HEK293 (cell line): ENCODE results near the gene ARHGAP42.

ENCODE experiments used
- BCL11B ChIP-seq: fragments of 450-650 bp; formaldehyde crosslinking; IDR thresholded peaks from 2 replicates; pipeline ENCODE4 v1.5.1; 2016; ENCODE audit warnings: low read depth, missing biosample characterization, missing genetic modification characterization
- GLI4 ChIP-seq: fragments of 450-650 bp; formaldehyde crosslinking; IDR thresholded peaks from 2 replicates; pipeline ENCODE4 v1.5.1; 2016; ENCODE audit warnings: missing biosample characterization, missing genetic modification characterization
- IKZF3 ChIP-seq: fragments of 450-650 bp; IDR thresholded peaks from 2 replicates; pipeline ENCODE4 v1.5.0; 2018; ENCODE audit warnings: missing biosample characterization, mild to moderate bottlenecking, missing genetic modification characterization, moderate library complexity
- ZBTB1 ChIP-seq: fragments of 450-650 bp; formaldehyde crosslinking; IDR thresholded peaks from 2 replicates; pipeline ENCODE4 v1.5.1; 2016; ENCODE audit warnings: missing biosample characterization, missing genetic modification characterization
- ZBTB17 ChIP-seq: fragments of 450-650 bp; formaldehyde crosslinking; IDR thresholded peaks from 2 replicates; pipeline ENCODE4 v1.5.1; 2016; ENCODE audit warnings: missing biosample characterization, missing genetic modification characterization
- ZBTB8A ChIP-seq: fragments of 450-650 bp; formaldehyde crosslinking; IDR thresholded peaks from 2 replicates; pipeline ENCODE4 v1.5.1; 2016; ENCODE audit warnings: missing biosample characterization, missing genetic modification characterization
- ZNF112 ChIP-seq: fragments of 450-650 bp; formaldehyde crosslinking; IDR thresholded peaks from 2 replicates; pipeline ENCODE4 v1.5.0; 2017; ENCODE audit warnings: missing biosample characterization, missing genetic modification characterization
- ZNF138 ChIP-seq: fragments of 450-650 bp; formaldehyde crosslinking; IDR thresholded peaks from 2 replicates; pipeline ENCODE4 v1.5.1; 2016; ENCODE audit warnings: missing biosample characterization, missing genetic modification characterization, borderline replicate concordance
- ZNF175 ChIP-seq: fragments of 450-650 bp; formaldehyde crosslinking; IDR thresholded peaks from 2 replicates; pipeline ENCODE4 v1.5.1; 2016; ENCODE audit warnings: missing biosample characterization, missing genetic modification characterization
- ZNF292 ChIP-seq: fragments of 450-650 bp; formaldehyde crosslinking; IDR thresholded peaks from 2 replicates; pipeline ENCODE4 v1.5.1; 2016; ENCODE audit warnings: low read depth, missing biosample characterization, missing genetic modification characterization, borderline replicate concordance
- ZNF324 ChIP-seq: fragments of 450-650 bp; formaldehyde crosslinking; IDR thresholded peaks from 2 replicates; pipeline ENCODE4 v1.5.1; 2016; ENCODE audit warnings: missing biosample characterization, missing genetic modification characterization
- ZNF354C ChIP-seq: fragments of 450-650 bp; formaldehyde crosslinking; IDR thresholded peaks from 2 replicates; pipeline ENCODE4 v1.5.1; 2016; ENCODE audit warnings: missing biosample characterization, missing genetic modification characterization, low read depth, borderline replicate concordance
- ZNF394 ChIP-seq: fragments of 450-650 bp; formaldehyde crosslinking; IDR thresholded peaks from 2 replicates; pipeline ENCODE4 v1.5.1; 2016; ENCODE audit warnings: missing biosample characterization, missing genetic modification characterization, mild to moderate bottlenecking, moderate library complexity, borderline replicate concordance
- ZNF623 ChIP-seq: fragments of 450-650 bp; formaldehyde crosslinking; IDR thresholded peaks from 2 replicates; pipeline ENCODE4 v1.5.1; 2016; ENCODE audit warnings: missing biosample characterization, missing genetic modification characterization
- ZNF707 ChIP-seq: fragments of 450-650 bp; formaldehyde crosslinking; IDR thresholded peaks from 2 replicates; pipeline ENCODE4 v1.5.1; 2016; ENCODE audit warnings: missing biosample characterization, missing genetic modification characterization
- TF ChIP-seq, protein P1 (sequence below): fragments of 450-650 bp; formaldehyde crosslinking; IDR thresholded peaks from 2 replicates; pipeline ENCODE4 v1.5.1; 2016; ENCODE audit warnings: missing biosample characterization, missing genetic modification characterization
- TF ChIP-seq, protein P2 (sequence below): fragments of 450-650 bp; formaldehyde crosslinking; IDR thresholded peaks from 2 replicates; pipeline ENCODE4 v1.5.1; 2016; ENCODE audit warnings: missing biosample characterization, missing genetic modification characterization
- TF ChIP-seq, protein P3 (sequence below): fragments of 450-650 bp; formaldehyde crosslinking; IDR thresholded peaks from 2 replicates; pipeline ENCODE4 v1.5.1; 2017; ENCODE audit warnings: missing biosample characterization, missing genetic modification characterization
- TF ChIP-seq, protein P4 (sequence below): fragments of 450-650 bp; formaldehyde crosslinking; IDR thresholded peaks from 2 replicates; pipeline ENCODE4 v1.5.1; 2017; ENCODE audit warnings: missing biosample characterization, missing genetic modification characterization
- TF ChIP-seq, protein P5 (sequence below): fragments of 450-650 bp; IDR thresholded peaks from 2 replicates; pipeline ENCODE4 v1.5.1; 2018; ENCODE audit warnings: missing biosample characterization, mild to moderate bottlenecking, missing genetic modification characterization
- TF ChIP-seq, protein P6 (sequence below): fragments of 450-650 bp; formaldehyde crosslinking; conservative IDR thresholded peaks from 2 replicates; pipeline ENCODE4 v1.5.1; 2016; ENCODE audit warnings: low read depth, missing biosample characterization, missing genetic modification characterization
- TF ChIP-seq, protein P7 (sequence below): fragments of 450-650 bp; formaldehyde crosslinking; IDR thresholded peaks from 2 replicates; pipeline ENCODE4 v1.5.1; 2016; ENCODE audit warnings: missing biosample characterization, missing genetic modification characterization

ARHGAP42 gene

DNA sequence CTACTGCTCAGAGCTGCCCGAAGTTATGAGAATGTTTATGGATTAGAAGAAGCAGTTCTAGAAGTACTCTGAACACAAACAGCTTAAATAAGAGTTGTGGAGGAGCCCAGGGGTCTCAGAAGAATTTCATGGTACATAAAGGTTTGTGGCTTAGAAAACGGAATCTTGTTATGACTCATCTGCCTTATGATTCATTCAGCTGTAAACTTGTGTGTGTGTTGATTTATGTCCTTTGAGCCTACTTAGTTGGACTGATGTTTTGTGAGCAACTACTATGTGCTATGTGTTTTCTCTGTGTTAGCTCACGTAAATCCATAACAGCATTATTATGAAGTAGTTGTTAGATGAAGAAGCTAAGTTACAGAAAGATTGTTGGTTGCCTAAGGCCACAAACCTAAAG is 238.8 kb downstream of the ARHGAP42 start (continued):
- TF ChIP-seq, protein P1, sequence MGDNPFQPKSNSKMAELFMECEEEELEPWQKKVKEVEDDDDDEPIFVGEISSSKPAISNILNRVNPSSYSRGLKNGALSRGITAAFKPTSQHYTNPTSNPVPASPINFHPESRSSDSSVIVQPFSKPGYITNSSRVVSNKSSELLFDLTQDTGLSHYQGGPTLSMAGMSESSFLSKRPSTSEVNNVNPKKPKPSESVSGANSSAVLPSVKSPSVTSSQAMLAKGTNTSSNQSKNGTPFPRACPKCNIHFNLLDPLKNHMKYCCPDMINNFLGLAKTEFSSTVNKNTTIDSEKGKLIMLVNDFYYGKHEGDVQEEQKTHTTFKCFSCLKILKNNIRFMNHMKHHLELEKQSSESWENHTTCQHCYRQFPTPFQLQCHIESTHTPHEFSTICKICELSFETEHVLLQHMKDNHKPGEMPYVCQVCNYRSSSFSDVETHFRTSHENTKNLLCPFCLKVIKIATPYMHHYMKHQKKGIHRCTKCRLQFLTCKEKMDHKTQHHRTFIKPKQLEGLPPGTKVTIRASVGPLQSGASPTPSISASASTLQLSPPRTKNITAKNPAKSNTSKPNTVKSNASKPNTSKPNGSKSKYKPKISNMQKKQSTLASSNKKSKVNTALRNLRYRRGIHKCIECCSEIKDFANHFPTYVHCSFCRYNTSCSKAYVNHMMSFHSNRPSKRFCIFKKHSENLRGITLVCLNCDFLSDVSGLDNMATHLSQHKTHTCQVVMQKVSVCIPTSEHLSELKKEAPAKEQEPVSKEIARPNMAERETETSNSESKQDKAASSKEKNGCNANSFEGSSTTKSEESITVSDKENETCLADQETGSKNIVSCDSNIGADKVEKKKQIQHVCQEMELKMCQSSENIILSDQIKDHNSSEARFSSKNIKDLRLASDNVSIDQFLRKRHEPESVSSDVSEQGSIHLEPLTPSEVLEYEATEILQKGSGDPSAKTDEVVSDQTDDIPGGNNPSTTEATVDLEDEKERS (tag by site-specific recombination) = no peak
- TF ChIP-seq ZNF292 (tag by site-specific recombination) (no peak), ZNF175 (no peak), ZNF707 (tag by site-specific recombination) (no peak), ZNF623 (tag by site-specific recombination) (no peak), ZNF324 (tag by site-specific recombination) (no peak), ZNF354C (no peak), ZNF138 (tag by site-specific recombination) (no peak), ZNF394 (tag by site-specific recombination) (peak; percentile 22; the same call in 1 of the 2 replicates), IKZF3 (no peak), GLI4 (tag by site-specific recombination) (no peak), ZNF112 (no peak), ZBTB8A (no peak), BCL11B (tag by site-specific recombination) (no peak), ZBTB1 (tag by site-specific recombination) (no peak), ZBTB17 (no peak)
- TF ChIP-seq, protein P2, sequence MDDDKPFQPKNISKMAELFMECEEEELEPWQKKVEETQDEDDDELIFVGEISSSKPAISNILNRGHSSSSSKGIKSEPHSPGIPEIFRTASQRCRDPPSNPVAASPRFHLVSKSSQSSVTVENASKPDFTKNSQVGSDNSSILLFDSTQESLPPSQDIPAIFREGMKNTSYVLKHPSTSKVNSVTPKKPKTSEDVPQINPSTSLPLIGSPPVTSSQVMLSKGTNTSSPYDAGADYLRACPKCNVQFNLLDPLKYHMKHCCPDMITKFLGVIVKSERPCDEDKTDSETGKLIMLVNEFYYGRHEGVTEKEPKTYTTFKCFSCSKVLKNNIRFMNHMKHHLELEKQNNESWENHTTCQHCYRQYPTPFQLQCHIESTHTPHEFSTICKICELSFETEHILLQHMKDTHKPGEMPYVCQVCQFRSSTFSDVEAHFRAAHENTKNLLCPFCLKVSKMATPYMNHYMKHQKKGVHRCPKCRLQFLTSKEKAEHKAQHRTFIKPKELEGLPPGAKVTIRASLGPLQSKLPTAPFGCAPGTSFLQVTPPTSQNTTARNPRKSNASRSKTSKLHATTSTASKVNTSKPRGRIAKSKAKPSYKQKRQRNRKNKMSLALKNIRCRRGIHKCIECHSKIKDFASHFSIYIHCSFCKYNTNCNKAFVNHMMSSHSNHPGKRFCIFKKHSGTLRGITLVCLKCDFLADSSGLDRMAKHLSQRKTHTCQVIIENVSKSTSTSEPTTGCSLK (tag by site-specific recombination) = no peak
- TF ChIP-seq, protein P3, sequence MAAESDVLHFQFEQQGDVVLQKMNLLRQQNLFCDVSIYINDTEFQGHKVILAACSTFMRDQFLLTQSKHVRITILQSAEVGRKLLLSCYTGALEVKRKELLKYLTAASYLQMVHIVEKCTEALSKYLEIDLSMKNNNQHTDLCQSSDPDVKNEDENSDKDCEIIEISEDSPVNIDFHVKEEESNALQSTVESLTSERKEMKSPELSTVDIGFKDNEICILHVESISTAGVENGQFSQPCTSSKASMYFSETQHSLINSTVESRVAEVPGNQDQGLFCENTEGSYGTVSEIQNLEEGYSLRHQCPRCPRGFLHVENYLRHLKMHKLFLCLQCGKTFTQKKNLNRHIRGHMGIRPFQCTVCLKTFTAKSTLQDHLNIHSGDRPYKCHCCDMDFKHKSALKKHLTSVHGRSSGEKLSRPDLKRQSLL (tag by site-specific recombination) = no peak
- TF ChIP-seq, protein P4, sequence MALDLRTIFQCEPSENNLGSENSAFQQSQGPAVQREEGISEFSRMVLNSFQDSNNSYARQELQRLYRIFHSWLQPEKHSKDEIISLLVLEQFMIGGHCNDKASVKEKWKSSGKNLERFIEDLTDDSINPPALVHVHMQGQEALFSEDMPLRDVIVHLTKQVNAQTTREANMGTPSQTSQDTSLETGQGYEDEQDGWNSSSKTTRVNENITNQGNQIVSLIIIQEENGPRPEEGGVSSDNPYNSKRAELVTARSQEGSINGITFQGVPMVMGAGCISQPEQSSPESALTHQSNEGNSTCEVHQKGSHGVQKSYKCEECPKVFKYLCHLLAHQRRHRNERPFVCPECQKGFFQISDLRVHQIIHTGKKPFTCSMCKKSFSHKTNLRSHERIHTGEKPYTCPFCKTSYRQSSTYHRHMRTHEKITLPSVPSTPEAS (tag by site-specific recombination) = no peak
- TF ChIP-seq, protein P5, sequence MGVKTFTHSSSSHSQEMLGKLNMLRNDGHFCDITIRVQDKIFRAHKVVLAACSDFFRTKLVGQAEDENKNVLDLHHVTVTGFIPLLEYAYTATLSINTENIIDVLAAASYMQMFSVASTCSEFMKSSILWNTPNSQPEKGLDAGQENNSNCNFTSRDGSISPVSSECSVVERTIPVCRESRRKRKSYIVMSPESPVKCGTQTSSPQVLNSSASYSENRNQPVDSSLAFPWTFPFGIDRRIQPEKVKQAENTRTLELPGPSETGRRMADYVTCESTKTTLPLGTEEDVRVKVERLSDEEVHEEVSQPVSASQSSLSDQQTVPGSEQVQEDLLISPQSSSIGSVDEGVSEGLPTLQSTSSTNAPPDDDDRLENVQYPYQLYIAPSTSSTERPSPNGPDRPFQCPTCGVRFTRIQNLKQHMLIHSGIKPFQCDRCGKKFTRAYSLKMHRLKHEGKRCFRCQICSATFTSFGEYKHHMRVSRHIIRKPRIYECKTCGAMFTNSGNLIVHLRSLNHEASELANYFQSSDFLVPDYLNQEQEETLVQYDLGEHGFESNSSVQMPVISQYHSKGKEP (tag by site-specific recombination) = no peak
- TF ChIP-seq, protein P6, sequence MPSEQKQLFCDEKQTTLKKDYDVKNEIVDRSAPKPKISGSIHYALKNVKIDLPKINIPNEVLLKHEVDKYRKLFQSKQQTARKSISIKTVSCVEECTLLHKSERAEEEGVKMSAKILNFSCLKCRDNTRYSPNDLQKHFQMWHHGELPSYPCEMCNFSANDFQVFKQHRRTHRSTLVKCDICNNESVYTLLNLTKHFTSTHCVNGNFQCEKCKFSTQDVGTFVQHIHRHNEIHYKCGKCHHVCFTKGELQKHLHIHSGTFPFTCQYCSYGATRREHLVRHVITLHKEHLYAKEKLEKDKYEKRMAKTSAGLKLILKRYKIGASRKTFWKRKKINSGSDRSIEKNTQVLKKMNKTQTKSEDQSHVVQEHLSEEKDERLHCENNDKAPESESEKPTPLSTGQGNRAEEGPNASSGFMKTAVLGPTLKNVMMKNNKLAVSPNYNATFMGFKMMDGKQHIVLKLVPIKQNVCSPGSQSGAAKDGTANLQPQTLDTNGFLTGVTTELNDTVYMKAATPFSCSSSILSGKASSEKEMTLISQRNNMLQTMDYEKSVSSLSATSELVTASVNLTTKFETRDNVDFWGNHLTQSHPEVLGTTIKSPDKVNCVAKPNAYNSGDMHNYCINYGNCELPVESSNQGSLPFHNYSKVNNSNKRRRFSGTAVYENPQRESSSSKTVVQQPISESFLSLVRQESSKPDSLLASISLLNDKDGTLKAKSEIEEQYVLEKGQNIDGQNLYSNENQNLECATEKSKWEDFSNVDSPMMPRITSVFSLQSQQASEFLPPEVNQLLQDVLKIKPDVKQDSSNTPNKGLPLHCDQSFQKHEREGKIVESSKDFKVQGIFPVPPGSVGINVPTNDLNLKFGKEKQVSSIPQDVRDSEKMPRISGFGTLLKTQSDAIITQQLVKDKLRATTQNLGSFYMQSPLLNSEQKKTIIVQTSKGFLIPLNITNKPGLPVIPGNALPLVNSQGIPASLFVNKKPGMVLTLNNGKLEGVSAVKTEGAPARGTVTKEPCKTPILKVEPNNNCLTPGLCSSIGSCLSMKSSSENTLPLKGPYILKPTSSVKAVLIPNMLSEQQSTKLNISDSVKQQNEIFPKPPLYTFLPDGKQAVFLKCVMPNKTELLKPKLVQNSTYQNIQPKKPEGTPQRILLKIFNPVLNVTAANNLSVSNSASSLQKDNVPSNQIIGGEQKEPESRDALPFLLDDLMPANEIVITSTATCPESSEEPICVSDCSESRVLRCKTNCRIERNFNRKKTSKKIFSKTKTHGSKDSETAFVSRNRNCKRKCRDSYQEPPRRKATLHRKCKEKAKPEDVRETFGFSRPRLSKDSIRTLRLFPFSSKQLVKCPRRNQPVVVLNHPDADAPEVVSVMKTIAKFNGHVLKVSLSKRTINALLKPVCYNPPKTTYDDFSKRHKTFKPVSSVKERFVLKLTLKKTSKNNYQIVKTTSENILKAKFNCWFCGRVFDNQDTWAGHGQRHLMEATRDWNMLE (tag by site-specific recombination) = no peak
- TF ChIP-seq, protein P7, sequence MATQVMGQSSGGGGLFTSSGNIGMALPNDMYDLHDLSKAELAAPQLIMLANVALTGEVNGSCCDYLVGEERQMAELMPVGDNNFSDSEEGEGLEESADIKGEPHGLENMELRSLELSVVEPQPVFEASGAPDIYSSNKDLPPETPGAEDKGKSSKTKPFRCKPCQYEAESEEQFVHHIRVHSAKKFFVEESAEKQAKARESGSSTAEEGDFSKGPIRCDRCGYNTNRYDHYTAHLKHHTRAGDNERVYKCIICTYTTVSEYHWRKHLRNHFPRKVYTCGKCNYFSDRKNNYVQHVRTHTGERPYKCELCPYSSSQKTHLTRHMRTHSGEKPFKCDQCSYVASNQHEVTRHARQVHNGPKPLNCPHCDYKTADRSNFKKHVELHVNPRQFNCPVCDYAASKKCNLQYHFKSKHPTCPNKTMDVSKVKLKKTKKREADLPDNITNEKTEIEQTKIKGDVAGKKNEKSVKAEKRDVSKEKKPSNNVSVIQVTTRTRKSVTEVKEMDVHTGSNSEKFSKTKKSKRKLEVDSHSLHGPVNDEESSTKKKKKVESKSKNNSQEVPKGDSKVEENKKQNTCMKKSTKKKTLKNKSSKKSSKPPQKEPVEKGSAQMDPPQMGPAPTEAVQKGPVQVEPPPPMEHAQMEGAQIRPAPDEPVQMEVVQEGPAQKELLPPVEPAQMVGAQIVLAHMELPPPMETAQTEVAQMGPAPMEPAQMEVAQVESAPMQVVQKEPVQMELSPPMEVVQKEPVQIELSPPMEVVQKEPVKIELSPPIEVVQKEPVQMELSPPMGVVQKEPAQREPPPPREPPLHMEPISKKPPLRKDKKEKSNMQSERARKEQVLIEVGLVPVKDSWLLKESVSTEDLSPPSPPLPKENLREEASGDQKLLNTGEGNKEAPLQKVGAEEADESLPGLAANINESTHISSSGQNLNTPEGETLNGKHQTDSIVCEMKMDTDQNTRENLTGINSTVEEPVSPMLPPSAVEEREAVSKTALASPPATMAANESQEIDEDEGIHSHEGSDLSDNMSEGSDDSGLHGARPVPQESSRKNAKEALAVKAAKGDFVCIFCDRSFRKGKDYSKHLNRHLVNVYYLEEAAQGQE (tag by site-specific recombination) = no peak
